Measurements from ENCODE around the gene AMER2. TPM values are rescaled to one million over a fixed set of nuclear protein-coding genes. Genes with fewer than 3 reads are reported as not detected.

AMER2 gene
- total RNA-seq, 2 donors from 2014 or later, result not detected

GRCh38 chr13:25174304-25174703, 2.2 kb upstream of the AMER2 start:
- Histone ChIP-seq H3K9me3 (no peaks in the 10 kb centered on the region), H3K27me3 (replicated peaks; ENCODE audit: insufficient read depth) (peaks cover 6% of the 10 kb centered on the region), H3K4me3 (no peak overlapping the region), H3K4me1 (ENCODE audit: control insufficient read depth in 1 of 2, low read depth in 2 of 2) (peaks cover 0 to 16% of the 10 kb centered on the region in 2 donors), H3K36me3 (no peaks in the 10 kb centered on the region), H3K27ac (no peak overlapping the region)
- no peak for DNase-seq (ENCODE audit: low spot score)
- ATAC-seq (ENCODE audit: insufficient number of reproducible peaks, low FRiP score, low read depth), result no peak
- no peak for TF ChIP-seq CTCF (IDR thresholded peaks at IDR 0.05)

DNA sequence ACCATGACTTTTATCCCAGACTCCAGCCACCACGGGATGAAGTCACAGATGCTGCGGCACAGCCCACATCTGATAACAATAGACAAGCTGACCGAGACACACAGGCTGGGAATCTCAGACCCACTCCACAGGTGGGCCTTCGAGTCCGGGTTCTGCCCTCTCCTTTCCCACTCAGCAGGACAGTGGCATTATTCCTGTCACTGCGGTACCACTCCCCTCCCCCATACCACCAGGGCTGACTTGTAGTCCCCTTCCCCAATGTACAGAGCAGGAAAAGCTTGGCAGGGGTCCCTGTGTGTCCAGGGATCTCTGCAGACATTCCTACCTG, 179 bp upstream of the AMER2 start:
- Histone ChIP-seq H3K36me3 (no peaks in the 10 kb centered on the region), H3K4me1 (ENCODE audit: control insufficient read depth in 1 of 2, low read depth in 2 of 2) (peaks cover 0 to 16% of the 10 kb centered on the region in 2 donors), H3K27me3 (replicated peaks; ENCODE audit: insufficient read depth) (peaks cover 6% of the 10 kb centered on the region), H3K4me3 (no peak overlapping the region), H3K27ac (no peak overlapping the region), H3K9me3 (no peaks in the 10 kb centered on the region)
- TF ChIP-seq CTCF (IDR thresholded peaks at IDR 0.05), result no peak
- ATAC-seq (ENCODE audit: insufficient number of reproducible peaks, low FRiP score, low read depth), result no peak
- no peak for DNase-seq (ENCODE audit: low spot score)

DNA sequence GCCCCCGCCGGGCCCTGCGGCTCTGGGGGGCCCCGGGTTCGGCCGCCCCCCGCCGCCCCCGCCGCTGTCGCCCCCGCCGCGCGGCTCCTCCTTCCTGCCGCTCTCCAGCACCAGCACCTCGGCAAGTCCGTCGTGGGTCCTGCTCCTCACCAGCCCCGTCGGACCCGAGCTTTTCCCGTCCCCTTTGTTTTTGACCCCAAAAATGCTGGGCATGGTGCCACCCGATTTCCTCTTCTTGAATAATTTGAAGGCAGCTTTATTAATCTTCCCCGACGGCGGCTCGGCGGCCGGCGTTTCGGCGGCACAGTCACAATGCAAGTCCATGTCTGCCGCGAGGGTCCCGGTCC, 945 bp downstream of the AMER2 start:
- H3K4me3 ChIP-seq, result peak overlapping the region; percentile 61
- H3K36me3 ChIP-seq, result no peaks in the 10 kb centered on the region
- TF ChIP-seq CTCF (IDR thresholded peaks at IDR 0.05), result no peak
- H3K27me3 ChIP-seq (replicated peaks; ENCODE audit: insufficient read depth), result peaks cover 6% of the 10 kb centered on the region
- H3K9me3 ChIP-seq, result no peaks in the 10 kb centered on the region
- DNase-seq (ENCODE audit: low spot score) (no peak), ATAC-seq (ENCODE audit: insufficient number of reproducible peaks, low FRiP score, low read depth) (no peak)
- H3K4me1 ChIP-seq (ENCODE audit: control insufficient read depth in 1 of 2, low read depth in 2 of 2), result peaks cover 0 to 16% of the 10 kb centered on the region in 2 donors
- H3K27ac ChIP-seq, result no peak overlapping the region

DNA sequence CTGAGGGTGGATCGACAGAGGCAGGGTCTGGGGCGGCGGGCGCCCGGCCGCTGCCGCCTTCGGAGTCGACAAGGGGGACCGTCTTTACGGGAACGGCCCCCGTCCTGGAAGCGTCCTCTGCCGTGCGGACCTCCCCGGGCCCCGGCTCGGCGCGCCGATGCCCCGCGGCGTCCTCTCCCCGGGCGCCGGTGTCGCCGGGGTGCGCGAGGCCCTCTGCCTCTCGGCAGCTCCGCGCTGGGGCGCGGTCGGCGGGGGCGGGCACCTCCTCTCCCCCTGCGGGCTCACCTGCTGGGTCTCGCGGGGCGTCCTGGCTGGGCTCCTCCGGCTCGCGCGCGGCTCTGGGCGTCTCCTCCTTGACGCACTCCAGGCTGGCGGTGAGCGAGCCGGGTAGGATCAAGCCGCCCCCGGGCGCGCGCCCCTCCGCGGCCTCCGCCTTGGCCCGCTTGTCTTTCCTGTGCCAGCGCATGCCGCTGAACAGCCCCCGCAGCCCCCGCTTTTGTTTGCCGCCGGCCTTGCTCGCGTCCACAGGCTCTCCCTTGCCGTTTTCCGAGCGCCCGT, 1.5 kb downstream of the AMER2 start:
- H3K27ac ChIP-seq, result no peak overlapping the region
- ATAC-seq (ENCODE audit: insufficient number of reproducible peaks, low FRiP score, low read depth), result no peak
- no peaks in the 10 kb centered on the region for H3K9me3 ChIP-seq
- no peak for DNase-seq (ENCODE audit: low spot score)
- H3K27me3 ChIP-seq (replicated peaks; ENCODE audit: insufficient read depth), result peaks cover 6% of the 10 kb centered on the region
- H3K4me1 ChIP-seq (ENCODE audit: control insufficient read depth in 1 of 2, low read depth in 2 of 2), result peaks cover 0 to 16% of the 10 kb centered on the region in 2 donors
- no peak for TF ChIP-seq CTCF (IDR thresholded peaks at IDR 0.05)
- H3K4me3 ChIP-seq, result peak overlapping the region; percentile 61
- H3K36me3 ChIP-seq, result no peaks in the 10 kb centered on the region

DNA sequence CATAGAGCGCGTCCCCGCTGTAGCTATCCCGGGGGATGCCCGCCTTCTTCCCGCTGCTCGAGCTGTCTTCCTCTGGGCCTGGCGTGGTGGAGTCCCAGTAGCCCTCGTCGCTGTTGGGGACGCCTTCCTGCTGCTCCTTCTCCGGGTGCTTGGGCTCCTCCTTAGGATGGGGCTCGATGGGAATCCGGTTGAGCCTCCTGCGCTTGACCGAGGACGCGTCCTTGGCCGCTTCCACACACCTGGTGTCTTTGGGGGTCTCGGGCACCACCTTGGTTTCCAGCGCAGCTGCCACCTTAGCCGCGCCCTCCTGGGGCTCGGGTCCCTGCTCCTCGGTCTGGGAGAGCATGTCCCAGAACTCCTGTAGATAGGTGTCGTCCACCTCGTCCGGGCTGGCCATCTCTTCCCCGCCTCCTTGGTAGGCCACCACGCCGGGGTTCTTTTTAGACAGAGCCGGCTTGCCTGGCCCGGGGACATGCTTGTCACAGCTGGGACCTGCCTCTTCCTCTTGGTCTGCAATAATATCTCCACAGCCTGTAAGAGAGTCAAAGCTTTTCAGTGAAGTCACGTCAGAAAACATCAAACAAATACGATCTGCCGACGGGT, 2.0 kb downstream of the AMER2 start:
- no peak for TF ChIP-seq CTCF (IDR thresholded peaks at IDR 0.05)
- Histone ChIP-seq H3K36me3 (no peaks in the 10 kb centered on the region), H3K27ac (no peak overlapping the region), H3K4me1 (ENCODE audit: control insufficient read depth in 1 of 2, low read depth in 2 of 2) (peaks cover 0 to 16% of the 10 kb centered on the region in 2 donors), H3K9me3 (no peaks in the 10 kb centered on the region), H3K27me3 (replicated peaks; ENCODE audit: insufficient read depth) (peaks cover 6% of the 10 kb centered on the region), H3K4me3 (no peak overlapping the region)
- no peak for DNase-seq (ENCODE audit: low spot score)
- ATAC-seq (ENCODE audit: insufficient number of reproducible peaks, low FRiP score, low read depth), result no peak

Measured in thoracic aorta (tissue), 2 donors.